PFSK-1 (cell line): ENCODE results near the gene LGR4.

Experiments
- POLR2AphosphoS5 ChIP-seq: IDR thresholded peaks from 2 replicates; pipeline ENCODE4 v1.6.1; 2012; ENCODE audit warnings: low read depth, mild to moderate bottlenecking, control low read depth, low read length, moderate library complexity
- TF ChIP-seq, protein P1 (sequence below), 2 experiments: IDR thresholded peaks; 2 replicates each; pipeline versions ENCODE4 v1.6.1 to v1.8.0; 2011 to 2012; ENCODE audit warnings: low read depth in 2 of 2, low read length in 2 of 2, control low read depth in 1 of 2, inconsistent platforms in 1 of 2, mild to moderate bottlenecking in 1 of 2, moderate library complexity in 1 of 2; ENCODE audit not compliant: insufficient read depth in 1 of 2

DNA sequence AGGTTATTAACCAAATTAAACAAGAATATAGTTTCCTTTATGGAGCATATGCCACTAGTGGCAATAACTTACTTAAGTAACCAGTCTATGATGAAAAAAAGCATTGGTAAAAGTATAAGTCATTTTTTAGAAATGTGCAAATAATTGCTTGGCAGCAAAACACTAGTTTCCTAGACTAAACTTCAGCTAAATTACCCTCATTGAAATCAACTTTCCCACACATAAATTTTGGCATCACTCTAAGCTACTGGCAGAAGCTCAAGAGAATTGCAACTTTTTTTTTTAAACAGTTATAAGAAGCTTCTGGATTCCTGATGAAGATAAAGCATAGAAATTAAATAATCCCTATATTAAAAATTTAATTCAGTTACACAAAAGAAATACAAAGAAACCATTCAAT is 122.1 kb downstream of the LGR4 start:
- TF ChIP-seq POLR2AphosphoS5: no peak
- TF ChIP-seq, protein P1, sequence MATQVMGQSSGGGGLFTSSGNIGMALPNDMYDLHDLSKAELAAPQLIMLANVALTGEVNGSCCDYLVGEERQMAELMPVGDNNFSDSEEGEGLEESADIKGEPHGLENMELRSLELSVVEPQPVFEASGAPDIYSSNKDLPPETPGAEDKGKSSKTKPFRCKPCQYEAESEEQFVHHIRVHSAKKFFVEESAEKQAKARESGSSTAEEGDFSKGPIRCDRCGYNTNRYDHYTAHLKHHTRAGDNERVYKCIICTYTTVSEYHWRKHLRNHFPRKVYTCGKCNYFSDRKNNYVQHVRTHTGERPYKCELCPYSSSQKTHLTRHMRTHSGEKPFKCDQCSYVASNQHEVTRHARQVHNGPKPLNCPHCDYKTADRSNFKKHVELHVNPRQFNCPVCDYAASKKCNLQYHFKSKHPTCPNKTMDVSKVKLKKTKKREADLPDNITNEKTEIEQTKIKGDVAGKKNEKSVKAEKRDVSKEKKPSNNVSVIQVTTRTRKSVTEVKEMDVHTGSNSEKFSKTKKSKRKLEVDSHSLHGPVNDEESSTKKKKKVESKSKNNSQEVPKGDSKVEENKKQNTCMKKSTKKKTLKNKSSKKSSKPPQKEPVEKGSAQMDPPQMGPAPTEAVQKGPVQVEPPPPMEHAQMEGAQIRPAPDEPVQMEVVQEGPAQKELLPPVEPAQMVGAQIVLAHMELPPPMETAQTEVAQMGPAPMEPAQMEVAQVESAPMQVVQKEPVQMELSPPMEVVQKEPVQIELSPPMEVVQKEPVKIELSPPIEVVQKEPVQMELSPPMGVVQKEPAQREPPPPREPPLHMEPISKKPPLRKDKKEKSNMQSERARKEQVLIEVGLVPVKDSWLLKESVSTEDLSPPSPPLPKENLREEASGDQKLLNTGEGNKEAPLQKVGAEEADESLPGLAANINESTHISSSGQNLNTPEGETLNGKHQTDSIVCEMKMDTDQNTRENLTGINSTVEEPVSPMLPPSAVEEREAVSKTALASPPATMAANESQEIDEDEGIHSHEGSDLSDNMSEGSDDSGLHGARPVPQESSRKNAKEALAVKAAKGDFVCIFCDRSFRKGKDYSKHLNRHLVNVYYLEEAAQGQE (IDR thresholded peaks at IDR 0.05; ENCODE audit: insufficient read depth in 1 of 2, low read depth in 2 of 2, low read length in 2 of 2): no peak
